GM18526 (cell line): ENCODE data around the gene FER.

Experiments
- POLR2A ChIP-seq: IDR thresholded peaks from 3 replicates; pipeline ENCODE4 v1.6.1; 2011; ENCODE audit not compliant: insufficient read length; ENCODE audit errors: extremely low read depth

Gene FER

GRCh38 chr5:109239456-109239855 lies 491.8 kb downstream of the FER start:
- TF ChIP-seq POLR2A, result no peak

- TF ChIP-seq POLR2A, result no peak
These were observed 494.8 kb downstream of the FER start for GRCh38 chr5:109242518-109242917.

- TF ChIP-seq POLR2A, result no peak
These were observed 498.7 kb downstream of the FER start for GRCh38 chr5:109246395-109246794.
